ENCODE measurements around the gene SMPDL3A.

Gene SMPDL3A

GRCh38 chr6:122791310-122791679, 2.2 kb downstream of the SMPDL3A start:
- H3K4me3 ChIP-seq (ENCODE audit: low read length): peak overlapping the region; percentile 97
- no peaks in the 10 kb centered on the region for H3K9me3 ChIP-seq (ENCODE audit: control insufficient read depth, low read length)
- H3K9ac ChIP-seq (ENCODE audit: low read length): peak overlapping the region; percentile 97
- H3K27me3 ChIP-seq (replicated peaks; ENCODE audit: control insufficient read depth, insufficient read depth, low read length): no peaks in the 10 kb centered on the region
- H3K4me1 ChIP-seq (ENCODE audit: control insufficient read depth, insufficient read depth, low read length): peaks cover 41% of the 10 kb centered on the region
- H3K36me3 ChIP-seq (ENCODE audit: control insufficient read depth, insufficient read depth, low read length, severe bottlenecking): no peaks in the 10 kb centered on the region
- no peak for DNase-seq (ENCODE audit: low read depth)

GRCh38 chr6:122792766-122793165, 3.7 kb downstream of the SMPDL3A start:
- no peak for DNase-seq (ENCODE audit: low read depth)
- peaks cover 32% of the 10 kb centered on the region for H3K4me1 ChIP-seq (ENCODE audit: control insufficient read depth, insufficient read depth, low read length)
- H3K9ac ChIP-seq (ENCODE audit: low read length): no peak overlapping the region
- no peak overlapping the region for H3K4me3 ChIP-seq (ENCODE audit: low read length)
- no peaks in the 10 kb centered on the region for H3K27me3 ChIP-seq (replicated peaks; ENCODE audit: control insufficient read depth, insufficient read depth, low read length)
- H3K36me3 ChIP-seq (ENCODE audit: control insufficient read depth, insufficient read depth, low read length, severe bottlenecking): peaks cover 9% of the 10 kb centered on the region
- H3K9me3 ChIP-seq (ENCODE audit: control insufficient read depth, low read length): no peaks in the 10 kb centered on the region

GRCh38 chr6:122797537-122797936, 8.5 kb downstream of the SMPDL3A start:
- Histone ChIP-seq H3K9ac (ENCODE audit: low read length) (no peak overlapping the region), H3K36me3 (ENCODE audit: control insufficient read depth, insufficient read depth, low read length, severe bottlenecking) (peaks cover 30% of the 10 kb centered on the region), H3K4me3 (ENCODE audit: low read length) (no peak overlapping the region), H3K4me1 (ENCODE audit: control insufficient read depth, insufficient read depth, low read length) (peaks cover 38% of the 10 kb centered on the region), H3K9me3 (ENCODE audit: control insufficient read depth, low read length) (no peaks in the 10 kb centered on the region), H3K27me3 (replicated peaks; ENCODE audit: control insufficient read depth, insufficient read depth, low read length) (no peaks in the 10 kb centered on the region)
- no peak for DNase-seq (ENCODE audit: low read depth)

- Histone ChIP-seq H3K9me3 (ENCODE audit: control insufficient read depth, low read length) (no peaks in the 10 kb centered on the region), H3K4me3 (ENCODE audit: low read length) (peak overlapping the region; percentile 7), H3K4me1 (ENCODE audit: control insufficient read depth, insufficient read depth, low read length) (peaks cover 44% of the 10 kb centered on the region), H3K36me3 (ENCODE audit: control insufficient read depth, insufficient read depth, low read length, severe bottlenecking) (peaks cover 30% of the 10 kb centered on the region), H3K9ac (ENCODE audit: low read length) (no peak overlapping the region), H3K27me3 (replicated peaks; ENCODE audit: control insufficient read depth, insufficient read depth, low read length) (no peaks in the 10 kb centered on the region)
- DNase-seq (ENCODE audit: low read depth): peak; percentile 50
Measured at GRCh38 chr6:122798099-122798641, 9.1 kb downstream of the SMPDL3A start.

GRCh38 chr6:122799140-122799745, 10.2 kb downstream of the SMPDL3A start:
- H3K4me3 ChIP-seq (ENCODE audit: low read length): no peak overlapping the region
- H3K4me1 ChIP-seq (ENCODE audit: control insufficient read depth, insufficient read depth, low read length): peaks cover 51% of the 10 kb centered on the region
- DNase-seq (ENCODE audit: low read depth): no peak
- H3K9me3 ChIP-seq (ENCODE audit: control insufficient read depth, low read length): no peaks in the 10 kb centered on the region
- H3K9ac ChIP-seq (ENCODE audit: low read length): no peak overlapping the region
- H3K36me3 ChIP-seq (ENCODE audit: control insufficient read depth, insufficient read depth, low read length, severe bottlenecking): peaks cover 30% of the 10 kb centered on the region
- no peaks in the 10 kb centered on the region for H3K27me3 ChIP-seq (replicated peaks; ENCODE audit: control insufficient read depth, insufficient read depth, low read length)

GRCh38 chr6:122799916-122800686, 11.0 kb downstream of the SMPDL3A start:
- peak; percentile 74 for DNase-seq (ENCODE audit: low read depth)
- Histone ChIP-seq H3K9me3 (ENCODE audit: control insufficient read depth, low read length) (no peaks in the 10 kb centered on the region), H3K36me3 (ENCODE audit: control insufficient read depth, insufficient read depth, low read length, severe bottlenecking) (peaks cover 36% of the 10 kb centered on the region), H3K27me3 (replicated peaks; ENCODE audit: control insufficient read depth, insufficient read depth, low read length) (no peaks in the 10 kb centered on the region), H3K4me3 (ENCODE audit: low read length) (no peak overlapping the region), H3K9ac (ENCODE audit: low read length) (no peak overlapping the region), H3K4me1 (ENCODE audit: control insufficient read depth, insufficient read depth, low read length) (peaks cover 51% of the 10 kb centered on the region)

- Histone ChIP-seq H3K4me3 (ENCODE audit: low read length) (no peak overlapping the region), H3K36me3 (ENCODE audit: control insufficient read depth, insufficient read depth, low read length, severe bottlenecking) (peaks cover 42% of the 10 kb centered on the region), H3K4me1 (ENCODE audit: control insufficient read depth, insufficient read depth, low read length) (peaks cover 59% of the 10 kb centered on the region), H3K27me3 (replicated peaks; ENCODE audit: control insufficient read depth, insufficient read depth, low read length) (no peaks in the 10 kb centered on the region), H3K9ac (ENCODE audit: low read length) (no peak overlapping the region), H3K9me3 (ENCODE audit: control insufficient read depth, low read length) (no peaks in the 10 kb centered on the region)
- DNase-seq (ENCODE audit: low read depth): no peak
Measured at GRCh38 chr6:122800906-122801305, 11.8 kb downstream of the SMPDL3A start.

- Histone ChIP-seq H3K4me3 (ENCODE audit: low read length) (no peak overlapping the region), H3K4me1 (ENCODE audit: control insufficient read depth, insufficient read depth, low read length) (peaks cover 64% of the 10 kb centered on the region), H3K27me3 (replicated peaks; ENCODE audit: control insufficient read depth, insufficient read depth, low read length) (no peaks in the 10 kb centered on the region), H3K9me3 (ENCODE audit: control insufficient read depth, low read length) (no peaks in the 10 kb centered on the region), H3K36me3 (ENCODE audit: control insufficient read depth, insufficient read depth, low read length, severe bottlenecking) (peaks cover 42% of the 10 kb centered on the region), H3K9ac (ENCODE audit: low read length) (no peak overlapping the region)
- no peak for DNase-seq (ENCODE audit: low read depth)
Measured at GRCh38 chr6:122801397-122801796, 12.3 kb downstream of the SMPDL3A start.

- Histone ChIP-seq H3K9me3 (ENCODE audit: control insufficient read depth, low read length) (no peaks in the 10 kb centered on the region), H3K36me3 (ENCODE audit: control insufficient read depth, insufficient read depth, low read length, severe bottlenecking) (peaks cover 32% of the 10 kb centered on the region), H3K27me3 (replicated peaks; ENCODE audit: control insufficient read depth, insufficient read depth, low read length) (no peaks in the 10 kb centered on the region), H3K4me3 (ENCODE audit: low read length) (no peak overlapping the region), H3K4me1 (ENCODE audit: control insufficient read depth, insufficient read depth, low read length) (peaks cover 62% of the 10 kb centered on the region), H3K9ac (ENCODE audit: low read length) (no peak overlapping the region)
- peak; percentile 93 for DNase-seq (ENCODE audit: low read depth)
Measured at GRCh38 chr6:122803171-122803661, 14.2 kb downstream of the SMPDL3A start.

GRCh38 chr6:122804962-122805485, 16.0 kb downstream of the SMPDL3A start:
- H3K9ac ChIP-seq (ENCODE audit: low read length): no peak overlapping the region
- no peaks in the 10 kb centered on the region for H3K9me3 ChIP-seq (ENCODE audit: control insufficient read depth, low read length)
- peaks cover 48% of the 10 kb centered on the region for H3K4me1 ChIP-seq (ENCODE audit: control insufficient read depth, insufficient read depth, low read length)
- H3K27me3 ChIP-seq (replicated peaks; ENCODE audit: control insufficient read depth, insufficient read depth, low read length): no peaks in the 10 kb centered on the region
- no peak for DNase-seq (ENCODE audit: low read depth)
- H3K36me3 ChIP-seq (ENCODE audit: control insufficient read depth, insufficient read depth, low read length, severe bottlenecking): peaks cover 34% of the 10 kb centered on the region
- no peak overlapping the region for H3K4me3 ChIP-seq (ENCODE audit: low read length)

- no peaks in the 10 kb centered on the region for H3K9me3 ChIP-seq (ENCODE audit: control insufficient read depth, low read length)
- peaks cover 32% of the 10 kb centered on the region for H3K36me3 ChIP-seq (ENCODE audit: control insufficient read depth, insufficient read depth, low read length, severe bottlenecking)
- peak overlapping the region; percentile 18 for H3K9ac ChIP-seq (ENCODE audit: low read length)
- H3K4me1 ChIP-seq (ENCODE audit: control insufficient read depth, insufficient read depth, low read length): peaks cover 42% of the 10 kb centered on the region
- DNase-seq (ENCODE audit: low read depth): peak; percentile 64
- no peaks in the 10 kb centered on the region for H3K27me3 ChIP-seq (replicated peaks; ENCODE audit: control insufficient read depth, insufficient read depth, low read length)
- H3K4me3 ChIP-seq (ENCODE audit: low read length): no peak overlapping the region
Measured at GRCh38 chr6:122806291-122806690, 17.2 kb downstream of the SMPDL3A start.

Data from adipocyte (in vitro differentiated cells).